B cell (primary cell): ENCODE data around the gene DYNC2H1. TPM values are rescaled to one million over a fixed set of nuclear protein-coding genes. Genes with fewer than 3 reads are reported as not detected.

ENCODE experiments used
- ATAC-seq: fragments of 200-7000 bp; cut with Tn5 transposase; one replicate; pipeline ENCODE4 v1.10.0; 2021; ENCODE audit warnings: low read depth, mild to moderate bottlenecking, moderate number of reproducible peaks, moderate library complexity
- CTCF ChIA-PET: fragments of 350-600 bp; sonication (Branson Sonifier 250); formaldehyde crosslinking; loops from one replicate; lab custom pipeline; 2021; ENCODE audit warnings: antibody characterized with exemption, inconsistent platforms; lab: Charles Lee
- POLR2A ChIA-PET: fragments of 350-600 bp; sonication (Branson Sonifier 250); formaldehyde crosslinking; loops from one replicate; lab custom pipeline; 2021; ENCODE audit warnings: antibody characterized with exemption; lab: Charles Lee
- DNase-seq: peaks from one replicate; pipeline ENCODE4 v3.0.0; 2013
- H2AFZ ChIP-seq: 2 replicates; pipeline ENCODE4 v1.6.1; 2012; ENCODE audit warnings: mild to moderate bottlenecking, low read depth, low read length; ENCODE audit not compliant: insufficient read depth, poor library complexity, severe bottlenecking
- H3K27ac ChIP-seq, 2 donors: 1 replicate in 1 of 2; 2 replicates in 1 of 2; pipeline ENCODE4 v1.5.1; 2012 to 2013; ENCODE audit warnings: low read length in 2 of 2, mild to moderate bottlenecking in 2 of 2, moderate library complexity in 1 of 2
- H3K27me3 ChIP-seq, 4 experiments: fragments of 200-600 bp in 1 of 4; sonication (generic) in 1 of 4; replicated peaks in 1 of 4; 1 replicate in 2 of 4; 2 replicates in 2 of 4; pipeline versions ENCODE4 v1.6.1 to v1.7.0; 2013 to 2016; ENCODE audit warnings: low read length in 3 of 4, mild to moderate bottlenecking in 2 of 4, mixed read lengths in 1 of 4, moderate library complexity in 1 of 4; ENCODE audit not compliant: insufficient read depth in 4 of 4, control insufficient read depth in 3 of 4; ENCODE audit errors: control extremely low read depth in 1 of 4
- H3K36me3 ChIP-seq, 2 experiments: replicated peaks in 1 of 2; 1 replicate in 1 of 2; 2 replicates in 1 of 2; pipeline versions ENCODE4 v1.6.1 to v1.7.1; 2013; ENCODE audit warnings: low read length in 1 of 2; ENCODE audit not compliant: insufficient read depth in 2 of 2, control insufficient read depth in 1 of 2; ENCODE audit errors: control extremely low read depth in 1 of 2, extremely low read depth in 1 of 2
- H3K4me1 ChIP-seq, 2 donors: fragments of 200-600 bp in 1 of 2; sonication (generic) in 1 of 2; 1 replicate in 1 of 2; 2 replicates in 1 of 2; pipeline versions ENCODE4 v1.5.1 to v1.6.1; 2013 to 2017; ENCODE audit warnings: low read length in 2 of 2; ENCODE audit not compliant: control insufficient read depth in 2 of 2, insufficient read depth in 2 of 2
- H3K4me2 ChIP-seq: replicated peaks from 2 replicates; pipeline ENCODE3; 2012; ENCODE audit warnings: mild to moderate bottlenecking, low read depth, low read length; ENCODE audit not compliant: poor library complexity, severe bottlenecking
- H3K4me3 ChIP-seq, 5 experiments: fragments of 200-600 bp in 1 of 5; sonication (generic) in 1 of 5; 1 replicate in 3 of 5; 2 replicates in 2 of 5; pipeline versions ENCODE4 v1.5.1 to v1.7.0; 2011 to 2016; ENCODE audit warnings: low read length in 4 of 5, mild to moderate bottlenecking in 4 of 5, low read depth in 2 of 5, control low read depth in 1 of 5, moderate library complexity in 1 of 5; ENCODE audit not compliant: insufficient read depth in 1 of 5; ENCODE audit errors: control extremely low read depth in 1 of 5, extremely low read depth in 1 of 5
- H3K79me2 ChIP-seq: fragments of 200-600 bp; sonication (generic); one replicate; pipeline ENCODE4 v1.6.0; 2016; ENCODE audit warnings: low read length; ENCODE audit not compliant: control insufficient read depth, insufficient read depth
- H3K9ac ChIP-seq: fragments of 200-600 bp; sonication (generic); 2 replicates; pipeline ENCODE4 v1.6.1; 2017; ENCODE audit warnings: mild to moderate bottlenecking, low read length, moderate library complexity
- H3K9me3 ChIP-seq, 3 donors: one replicate each; pipeline versions ENCODE4 v1.6.1 to v1.7.1; 2013; ENCODE audit warnings: low read length in 2 of 3; ENCODE audit not compliant: control insufficient read depth in 2 of 3, insufficient read depth in 1 of 3; ENCODE audit errors: control extremely low read depth in 1 of 3
- H4K20me1 ChIP-seq: 2 replicates; pipeline ENCODE4 v1.6.0; 2012; ENCODE audit warnings: mild to moderate bottlenecking, low read length; ENCODE audit not compliant: insufficient read depth, control insufficient read depth, poor library complexity, severe bottlenecking
- H3K27ac Mint-ChIP-seq: one replicate; pipeline ENCODE4 v1.8.0; 2021; ENCODE audit warnings: mixed read lengths
- H3K27me3 Mint-ChIP-seq: one replicate; pipeline ENCODE4 v1.8.0; 2021; ENCODE audit warnings: mixed read lengths
- H3K4me1 Mint-ChIP-seq: one replicate; pipeline ENCODE4 v1.8.0; 2021; ENCODE audit warnings: mixed read lengths
- H3K4me3 Mint-ChIP-seq: one replicate; pipeline ENCODE4 v1.8.0; 2021; ENCODE audit warnings: mixed read lengths
- H3K9me3 Mint-ChIP-seq: one replicate; pipeline ENCODE4 v1.8.0; 2022; ENCODE audit warnings: mixed read lengths; ENCODE audit not compliant: insufficient read depth
- EZH2 ChIP-seq: IDR thresholded peaks from 2 replicates; pipeline ENCODE4 v1.6.1; 2012; ENCODE audit warnings: borderline replicate concordance, low read depth, mild to moderate bottlenecking, moderate library complexity, low read length; ENCODE audit not compliant: insufficient read depth, poor library complexity, severe bottlenecking
- WGBS: methylation state at CpG from one replicate; pipeline ENCODE4 v1.1.5; 2013; ENCODE audit warnings: missing lambda C conversion rate; ENCODE audit not compliant: insufficient coverage; 5-methylcytosine and 5-hydroxymethylcytosine counted together
- intact Hi-C: fragments of 100-400 bp; cut with micrococcal nuclease; formaldehyde crosslinking; loops from one replicate; pipeline ENCODE4 v1.10.0; 2022
- polyA plus RNA-seq: library from polyadenylated mRNA; depleted of rRNA; stranded (reverse); fragments of >200 nt; gene quantifications from 2 replicates; pipeline ENCODE4 v1.2.3, GENCODE V29; 2012
- total RNA-seq, 2 donors: library from RNA; stranded (reverse); fragments of 120-200 nt in 1 of 2; gene quantifications; 1 replicate in 1 of 2; 2 replicates in 1 of 2; pipeline versions ENCODE4 v1.2.3 to v1.2.4, GENCODE V29; 2013 to 2022
- TF ChIP-seq, protein P1 (sequence below): fragments of 200-600 bp; IDR thresholded peaks from one replicate; pipeline ENCODE4 v1.8.0; 2022; ENCODE audit warnings: antibody characterized with exemption, mild to moderate bottlenecking

The DYNC2H1 gene
- total and polyA plus RNA-seq, 2 donors (not counting 1 experiment from before 2014, with no cell fraction given) = 0.92 to 7.8 TPM

DNA sequence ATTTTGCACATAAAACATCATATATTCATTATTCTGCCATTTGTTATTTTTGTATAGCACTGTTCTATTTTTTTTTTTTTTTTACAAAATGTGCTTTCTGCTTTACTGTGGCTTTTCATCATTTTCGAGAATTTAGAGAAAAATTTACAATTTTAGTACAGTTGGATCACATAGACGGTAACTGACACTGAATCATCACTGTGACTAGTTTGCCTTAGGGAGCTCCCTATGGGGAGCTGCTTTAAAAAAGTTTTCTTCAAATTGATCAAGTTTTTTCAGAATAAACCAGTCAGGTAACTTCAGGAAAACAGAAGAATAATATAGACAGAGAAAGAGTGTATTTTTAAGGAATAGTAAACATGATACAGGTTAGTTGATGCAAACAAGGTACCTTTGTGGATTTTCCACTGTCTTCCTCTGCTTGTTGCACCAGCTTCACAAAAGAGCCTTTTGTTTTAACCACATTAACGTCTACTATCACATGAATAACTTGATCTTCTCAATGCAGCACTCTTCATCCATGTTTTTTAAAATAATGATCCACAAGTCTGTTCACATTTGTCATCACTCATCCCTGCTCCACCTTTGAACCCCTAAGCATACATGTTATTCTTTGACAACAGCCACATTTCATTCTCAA lies 327.0 kb downstream of the DYNC2H1 start:
- 80% methylated on average over 1 of the region's 3 CpGs for WGBS
- H4K20me1 ChIP-seq = no peaks in the 10 kb centered on the region
- no peak for ATAC-seq
- TF ChIP-seq EZH2 = no peak
- TF ChIP-seq, protein P1, sequence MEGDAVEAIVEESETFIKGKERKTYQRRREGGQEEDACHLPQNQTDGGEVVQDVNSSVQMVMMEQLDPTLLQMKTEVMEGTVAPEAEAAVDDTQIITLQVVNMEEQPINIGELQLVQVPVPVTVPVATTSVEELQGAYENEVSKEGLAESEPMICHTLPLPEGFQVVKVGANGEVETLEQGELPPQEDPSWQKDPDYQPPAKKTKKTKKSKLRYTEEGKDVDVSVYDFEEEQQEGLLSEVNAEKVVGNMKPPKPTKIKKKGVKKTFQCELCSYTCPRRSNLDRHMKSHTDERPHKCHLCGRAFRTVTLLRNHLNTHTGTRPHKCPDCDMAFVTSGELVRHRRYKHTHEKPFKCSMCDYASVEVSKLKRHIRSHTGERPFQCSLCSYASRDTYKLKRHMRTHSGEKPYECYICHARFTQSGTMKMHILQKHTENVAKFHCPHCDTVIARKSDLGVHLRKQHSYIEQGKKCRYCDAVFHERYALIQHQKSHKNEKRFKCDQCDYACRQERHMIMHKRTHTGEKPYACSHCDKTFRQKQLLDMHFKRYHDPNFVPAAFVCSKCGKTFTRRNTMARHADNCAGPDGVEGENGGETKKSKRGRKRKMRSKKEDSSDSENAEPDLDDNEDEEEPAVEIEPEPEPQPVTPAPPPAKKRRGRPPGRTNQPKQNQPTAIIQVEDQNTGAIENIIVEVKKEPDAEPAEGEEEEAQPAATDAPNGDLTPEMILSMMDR = no peak
- H3K79me2 ChIP-seq = no peaks in the 10 kb centered on the region
- H3K27me3 ChIP-seq = no peaks in the 10 kb centered on the region
- H3K9ac ChIP-seq = no peak overlapping the region
- Mint-ChIP-seq H3K27me3 (no peaks in the 10 kb centered on the region), H3K4me3 (no peak overlapping the region), H3K9me3 (no peaks in the 10 kb centered on the region), H3K27ac (no peak overlapping the region), H3K4me1 (no peaks in the 10 kb centered on the region)
- no peak overlapping the region for H3K27ac ChIP-seq
- H3K36me3 ChIP-seq = no peaks in the 10 kb centered on the region
- intact Hi-C loops = no loop called here
- no peak overlapping the region for H2AFZ ChIP-seq
- H3K4me3 ChIP-seq = no peak overlapping the region
- CTCF ChIA-PET = no interaction called here
- no peak for DNase-seq
- H3K4me1 ChIP-seq = no peaks in the 10 kb centered on the region
- POLR2A ChIA-PET = no interaction called here
- no peak overlapping the region for H3K4me2 ChIP-seq
- H3K9me3 ChIP-seq = no peaks in the 10 kb centered on the region

DNA sequence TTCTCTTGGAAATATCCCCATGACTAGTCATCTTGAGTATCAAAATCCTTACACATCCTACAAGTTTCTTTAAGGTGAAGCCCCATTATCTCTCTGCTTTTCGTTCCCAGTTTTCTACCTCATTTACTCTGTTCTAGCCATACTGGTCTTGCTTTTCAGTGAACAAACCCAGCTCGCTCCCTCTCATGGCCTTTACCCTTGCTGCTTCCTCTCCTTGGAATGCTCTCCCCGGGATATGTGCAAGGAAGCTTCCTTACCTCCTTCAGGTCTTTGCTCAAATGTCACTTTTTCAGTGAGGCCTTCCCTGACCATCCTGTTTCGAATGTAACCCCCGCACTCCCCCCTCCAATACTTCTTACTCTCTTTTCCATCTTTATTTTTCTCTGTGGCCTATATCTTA lies 331.8 kb downstream of the DYNC2H1 start:
- no peak overlapping the region for H3K4me2 ChIP-seq
- no peaks in the 10 kb centered on the region for H3K9me3 ChIP-seq
- H2AFZ ChIP-seq = no peak overlapping the region
- ATAC-seq (no peak), DNase-seq (no peak)
- TF ChIP-seq EZH2 = no peak
- TF ChIP-seq, protein P1 = no peak
- no peak overlapping the region for H3K27ac ChIP-seq
- H3K4me1 Mint-ChIP-seq = no peaks in the 10 kb centered on the region
- no peak overlapping the region for H3K27ac Mint-ChIP-seq
- ChIA-PET POLR2A (no interaction called here), CTCF (no interaction called here)
- H3K4me1 ChIP-seq = no peaks in the 10 kb centered on the region
- intact Hi-C loops = no loop called here
- H3K4me3 ChIP-seq = no peak overlapping the region
- no peaks in the 10 kb centered on the region for H3K79me2 ChIP-seq
- no peaks in the 10 kb centered on the region for H3K9me3 Mint-ChIP-seq
- H3K36me3 ChIP-seq = no peaks in the 10 kb centered on the region
- no peaks in the 10 kb centered on the region for H3K27me3 ChIP-seq
- no peak overlapping the region for H3K9ac ChIP-seq
- WGBS = 83% methylated on average over 3 of the region's 5 CpGs
- no peak overlapping the region for H3K4me3 Mint-ChIP-seq
- H4K20me1 ChIP-seq = no peaks in the 10 kb centered on the region
- no peaks in the 10 kb centered on the region for H3K27me3 Mint-ChIP-seq
